Measurements from ENCODE around the gene MARK1.

DNA sequence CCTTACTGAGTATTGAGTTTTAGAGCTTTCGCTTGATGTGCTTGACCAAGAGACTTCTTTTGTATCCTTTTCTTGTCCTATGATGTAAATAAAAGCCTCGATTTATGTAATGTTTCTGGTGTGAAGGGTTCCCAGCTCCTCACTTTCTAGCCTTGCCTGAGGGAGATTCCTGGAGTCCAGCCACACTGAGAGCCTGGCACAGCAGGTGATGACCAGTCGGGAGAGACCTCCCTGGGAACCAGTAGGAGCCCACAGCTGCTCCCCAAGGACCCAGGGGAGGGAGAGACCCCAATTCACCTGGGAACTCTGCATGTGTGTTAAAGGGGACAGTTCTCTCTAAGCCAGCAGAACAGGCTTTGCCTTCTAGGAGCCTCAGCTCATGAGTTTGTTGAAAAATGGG is 171.1 kb downstream of the MARK1 start:
- TF ChIP-seq, protein P1, sequence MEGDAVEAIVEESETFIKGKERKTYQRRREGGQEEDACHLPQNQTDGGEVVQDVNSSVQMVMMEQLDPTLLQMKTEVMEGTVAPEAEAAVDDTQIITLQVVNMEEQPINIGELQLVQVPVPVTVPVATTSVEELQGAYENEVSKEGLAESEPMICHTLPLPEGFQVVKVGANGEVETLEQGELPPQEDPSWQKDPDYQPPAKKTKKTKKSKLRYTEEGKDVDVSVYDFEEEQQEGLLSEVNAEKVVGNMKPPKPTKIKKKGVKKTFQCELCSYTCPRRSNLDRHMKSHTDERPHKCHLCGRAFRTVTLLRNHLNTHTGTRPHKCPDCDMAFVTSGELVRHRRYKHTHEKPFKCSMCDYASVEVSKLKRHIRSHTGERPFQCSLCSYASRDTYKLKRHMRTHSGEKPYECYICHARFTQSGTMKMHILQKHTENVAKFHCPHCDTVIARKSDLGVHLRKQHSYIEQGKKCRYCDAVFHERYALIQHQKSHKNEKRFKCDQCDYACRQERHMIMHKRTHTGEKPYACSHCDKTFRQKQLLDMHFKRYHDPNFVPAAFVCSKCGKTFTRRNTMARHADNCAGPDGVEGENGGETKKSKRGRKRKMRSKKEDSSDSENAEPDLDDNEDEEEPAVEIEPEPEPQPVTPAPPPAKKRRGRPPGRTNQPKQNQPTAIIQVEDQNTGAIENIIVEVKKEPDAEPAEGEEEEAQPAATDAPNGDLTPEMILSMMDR (IDR thresholded peaks at IDR 0.05), result no peak
- no peak for TF ChIP-seq EP300 (IDR thresholded peaks at IDR 0.05)
- no peak for TF ChIP-seq POLR2A (IDR thresholded peaks at IDR 0.05)

All from ovary (tissue), 3 donors.